NCI-H187 (cell line): Measurements from ENCODE around the gene MAST4.

Source experiments
- DNase-seq, 2 experiments: peaks; one replicate each; lab custom pipeline; 2025; lab: John Stamatoyannopoulos, UW

Gene MAST4

GRCh38 chr5:66697796-66698564 lies 101.8 kb downstream of the MAST4 start:
- no peak for DNase-seq

DNA sequence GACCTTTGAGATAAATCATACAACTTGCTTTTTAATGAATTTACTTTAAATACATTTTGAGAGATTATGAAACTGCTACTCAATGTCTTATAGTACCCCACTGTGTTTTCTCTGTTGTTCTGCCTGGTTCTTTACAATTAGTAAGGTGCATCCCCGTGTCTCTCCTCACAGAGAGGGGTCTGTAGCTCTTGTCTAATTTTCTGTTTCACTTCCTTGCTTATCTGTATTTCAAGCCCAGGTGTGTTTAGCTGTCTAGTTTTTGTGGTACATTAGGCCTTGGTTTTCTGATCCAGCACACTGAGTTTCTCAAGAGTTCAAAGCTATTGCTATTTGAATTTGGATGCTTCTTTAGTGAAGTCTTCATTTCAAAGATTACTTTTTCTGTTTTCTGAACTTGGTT lies 105.1 kb downstream of the MAST4 start:
- DNase-seq, result no peak

DNA sequence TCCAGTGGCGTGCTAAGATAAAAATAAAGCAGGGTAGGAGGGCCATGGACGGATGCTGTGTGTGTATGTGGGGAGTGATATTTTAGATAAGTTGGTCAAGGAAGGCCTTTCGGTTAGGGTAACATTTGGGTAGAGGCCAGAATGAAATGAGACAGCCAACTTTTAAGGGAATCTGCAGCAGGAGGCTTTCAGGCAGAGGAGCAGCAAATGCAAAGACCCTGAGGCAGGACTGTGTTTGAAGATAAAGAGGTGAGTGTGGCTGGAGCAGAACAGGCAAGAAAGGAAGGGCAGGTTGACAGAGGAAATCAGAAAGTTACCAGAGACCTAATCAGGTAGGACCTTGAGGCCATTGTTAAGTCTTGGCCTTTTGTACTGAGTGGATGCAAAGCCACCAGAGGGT lies 106.2 kb downstream of the MAST4 start:
- no peak for DNase-seq

- DNase-seq, result no peak
Observed at GRCh38 chr5:66704790-66705425, 108.7 kb downstream of the MAST4 start.

DNA sequence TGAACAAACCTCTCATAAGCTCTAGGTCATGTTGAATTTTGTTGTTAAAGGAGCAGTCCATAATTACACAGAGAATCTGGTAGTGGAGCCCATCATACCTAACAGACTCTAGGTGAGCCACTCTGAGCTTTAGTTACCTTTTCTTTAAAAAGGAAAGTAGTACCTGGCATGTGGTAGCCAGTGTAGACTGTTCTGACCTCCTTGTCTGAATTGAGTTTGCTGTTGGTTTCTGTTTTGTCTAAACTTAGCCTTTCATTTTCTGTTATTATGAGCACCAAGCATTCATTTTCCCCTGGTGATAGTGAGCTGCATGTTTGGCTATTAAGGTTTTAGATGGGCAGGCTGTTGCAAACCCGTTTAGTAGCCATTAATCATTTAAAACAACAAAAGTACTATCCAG lies 112.2 kb downstream of the MAST4 start:
- DNase-seq, result no peak

DNA sequence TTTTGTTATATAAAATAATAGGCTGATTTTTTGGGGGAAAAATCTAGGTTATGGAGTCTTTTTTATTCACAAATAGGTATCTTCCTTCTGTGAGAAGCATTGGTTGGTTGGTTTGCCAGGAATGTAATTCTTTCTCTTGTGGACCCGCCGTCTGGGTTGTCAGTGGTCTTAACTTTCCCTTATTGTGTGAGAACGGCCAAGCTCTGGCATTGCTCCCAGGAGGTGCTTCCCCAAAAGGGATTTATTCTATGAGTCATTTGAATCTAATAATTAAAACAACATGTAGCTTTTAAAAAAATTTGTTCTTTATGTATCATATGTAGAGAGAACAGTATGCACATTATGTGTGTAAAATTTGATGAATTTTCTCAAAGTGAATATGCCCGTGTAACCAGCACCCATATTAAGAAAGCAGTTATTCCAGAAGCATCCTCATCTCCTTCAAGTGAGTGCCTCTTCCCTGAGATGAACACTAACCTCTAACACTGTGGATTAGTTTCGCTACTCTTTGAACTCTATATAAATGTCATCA lies 114.4 kb downstream of the MAST4 start:
- DNase-seq, result no peak

DNA sequence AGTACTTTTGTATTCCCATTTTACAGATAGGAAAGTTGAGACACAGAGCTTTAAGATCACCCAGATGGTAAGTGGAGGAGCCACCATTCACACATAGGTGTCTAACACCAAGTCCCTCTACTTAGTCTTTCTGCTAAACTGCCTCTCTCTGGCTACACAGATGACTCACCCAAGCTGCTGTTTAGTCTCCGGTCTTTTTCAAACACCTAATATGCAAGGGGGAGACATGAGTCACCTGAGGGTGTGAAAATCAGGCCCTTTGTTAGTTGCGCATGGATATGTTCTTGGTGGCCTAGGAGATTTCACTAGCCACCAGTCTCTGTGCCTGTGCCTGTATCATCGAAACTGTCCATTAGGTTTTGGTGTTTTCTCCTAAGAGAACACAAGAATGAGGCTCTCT lies 117.8 kb downstream of the MAST4 start:
- DNase-seq, result no peak

GRCh38 chr5:66717455-66718373 lies 121.5 kb downstream of the MAST4 start:
- peak in 1 of 2 experiments; percentile 10 for DNase-seq

GRCh38 chr5:66718374-66719002 lies 122.3 kb downstream of the MAST4 start:
- DNase-seq, result no peak

GRCh38 chr5:66720780-66721179 lies 124.6 kb downstream of the MAST4 start:
- DNase-seq, result no peak

DNA sequence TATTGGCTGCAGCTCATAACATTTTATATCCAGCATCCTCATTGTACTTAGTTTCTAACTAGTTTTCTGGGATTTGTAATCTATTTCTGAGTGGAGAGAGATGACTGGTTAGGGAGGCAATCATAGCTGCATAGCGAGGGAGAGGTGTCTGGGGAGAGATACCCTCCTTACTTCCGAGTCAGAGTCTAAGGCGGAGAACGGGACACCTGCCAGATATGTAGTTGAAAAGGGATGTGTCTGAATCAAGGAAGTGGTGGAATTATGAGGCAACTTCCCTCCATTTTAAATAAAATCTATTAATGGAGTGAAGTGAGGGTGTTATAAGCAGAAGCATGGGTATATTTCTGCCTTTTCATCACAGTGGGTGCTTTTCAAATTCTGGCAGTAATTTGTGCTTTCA lies 126.5 kb downstream of the MAST4 start:
- DNase-seq, result no peak

DNA sequence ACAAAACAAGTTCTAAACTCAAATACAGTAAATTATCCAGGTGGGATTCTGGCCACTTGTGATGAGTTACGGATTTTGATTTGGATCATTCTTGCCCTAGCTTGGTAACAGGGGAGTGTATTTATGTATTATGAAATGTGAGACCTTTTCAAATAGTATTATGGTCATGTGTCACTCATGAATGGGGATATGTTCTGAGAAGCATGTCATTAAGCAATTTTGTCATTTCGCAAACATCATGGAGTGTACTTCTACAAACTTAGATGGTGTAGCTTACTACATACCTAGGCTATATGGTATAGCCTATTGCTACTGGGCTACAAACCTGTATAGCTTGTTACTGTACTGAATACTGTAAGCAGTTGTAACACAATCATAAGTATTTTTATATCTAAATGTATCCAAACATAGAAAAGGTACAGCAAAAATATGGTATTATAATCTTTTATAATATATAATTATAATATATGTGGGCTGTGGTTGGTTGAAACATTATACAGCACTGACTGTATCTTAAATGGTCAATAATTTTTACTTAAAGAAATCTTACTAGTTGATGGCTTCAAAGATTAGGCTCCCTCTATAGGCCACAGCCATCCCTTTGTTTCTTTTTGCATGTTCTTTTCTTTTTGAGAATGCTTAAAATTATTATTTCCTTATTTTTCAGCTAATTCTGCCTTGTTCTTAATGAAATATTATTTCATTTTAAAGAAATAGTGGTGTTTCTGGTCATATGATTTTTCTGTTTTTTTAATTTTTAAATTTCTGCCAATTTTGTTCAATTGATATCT lies 128.4 kb downstream of the MAST4 start:
- DNase-seq, result no peak

DNA sequence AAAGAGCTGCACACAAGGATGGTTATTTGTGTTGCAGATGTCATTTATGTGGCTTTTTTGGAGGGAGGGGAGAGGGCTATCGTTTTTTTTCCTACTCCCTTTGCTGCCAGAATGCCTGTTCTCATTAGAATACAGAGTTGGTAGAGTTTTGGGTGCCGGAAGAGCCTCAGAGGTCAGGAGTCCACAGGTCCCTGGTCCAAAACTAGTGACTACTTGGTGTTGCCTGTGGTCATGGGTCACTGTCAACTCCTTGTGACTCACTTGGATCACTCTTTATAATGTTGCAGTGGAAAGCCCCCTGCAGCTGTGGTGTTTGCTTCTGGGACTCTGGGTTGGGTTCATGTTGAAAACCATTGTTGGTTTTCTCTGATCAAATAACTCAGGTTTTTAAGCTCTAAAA lies 131.4 kb downstream of the MAST4 start:
- DNase-seq, result no peak

GRCh38 chr5:66728049-66728448 lies 131.9 kb downstream of the MAST4 start:
- no peak for DNase-seq

DNA sequence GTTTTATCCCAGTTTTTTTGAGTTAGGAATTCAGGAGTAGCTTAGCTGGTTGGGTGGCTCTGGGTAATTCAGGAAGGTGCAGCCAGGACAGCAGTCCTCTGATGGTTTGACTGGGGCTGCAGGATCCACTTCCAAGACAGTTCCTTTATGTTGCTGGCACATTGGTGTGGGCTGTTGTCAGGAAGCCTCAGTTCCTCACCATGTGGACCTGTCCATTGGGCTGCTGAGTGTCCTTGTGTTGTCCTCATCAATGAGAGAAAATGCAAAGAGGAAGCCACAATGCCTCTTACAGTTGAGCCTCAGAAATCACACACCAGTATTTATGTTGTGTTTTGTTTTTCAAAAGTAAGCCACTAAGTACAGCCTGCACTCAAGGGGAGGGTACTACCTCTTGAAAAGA lies 140.9 kb downstream of the MAST4 start:
- DNase-seq, result no peak

GRCh38 chr5:66738136-66738535 lies 141.9 kb downstream of the MAST4 start:
- no peak for DNase-seq

- DNase-seq, result no peak
Observed at GRCh38 chr5:66739021-66739420, 142.8 kb downstream of the MAST4 start.

GRCh38 chr5:66739951-66740350 lies 143.8 kb downstream of the MAST4 start:
- DNase-seq, result no peak

DNA sequence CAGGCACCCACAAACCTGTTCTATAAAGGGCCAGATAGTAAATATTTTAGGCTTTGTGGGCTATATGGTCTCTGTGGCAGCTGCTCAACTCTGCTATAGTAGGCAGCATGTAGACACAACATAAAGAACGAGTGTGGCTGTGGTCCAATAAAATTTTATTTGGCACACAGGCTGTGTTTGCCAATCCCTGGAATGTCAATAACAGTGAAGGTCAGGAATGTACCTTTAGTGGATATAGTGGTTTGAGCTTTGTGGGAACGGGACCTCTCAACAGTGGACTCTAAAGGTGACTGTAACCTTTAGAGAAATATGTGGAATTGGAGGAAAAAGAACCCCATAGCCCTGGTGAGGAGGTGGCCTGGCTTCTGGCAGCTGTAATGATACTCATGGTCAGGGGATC lies 145.2 kb downstream of the MAST4 start:
- DNase-seq, result no peak

DNA sequence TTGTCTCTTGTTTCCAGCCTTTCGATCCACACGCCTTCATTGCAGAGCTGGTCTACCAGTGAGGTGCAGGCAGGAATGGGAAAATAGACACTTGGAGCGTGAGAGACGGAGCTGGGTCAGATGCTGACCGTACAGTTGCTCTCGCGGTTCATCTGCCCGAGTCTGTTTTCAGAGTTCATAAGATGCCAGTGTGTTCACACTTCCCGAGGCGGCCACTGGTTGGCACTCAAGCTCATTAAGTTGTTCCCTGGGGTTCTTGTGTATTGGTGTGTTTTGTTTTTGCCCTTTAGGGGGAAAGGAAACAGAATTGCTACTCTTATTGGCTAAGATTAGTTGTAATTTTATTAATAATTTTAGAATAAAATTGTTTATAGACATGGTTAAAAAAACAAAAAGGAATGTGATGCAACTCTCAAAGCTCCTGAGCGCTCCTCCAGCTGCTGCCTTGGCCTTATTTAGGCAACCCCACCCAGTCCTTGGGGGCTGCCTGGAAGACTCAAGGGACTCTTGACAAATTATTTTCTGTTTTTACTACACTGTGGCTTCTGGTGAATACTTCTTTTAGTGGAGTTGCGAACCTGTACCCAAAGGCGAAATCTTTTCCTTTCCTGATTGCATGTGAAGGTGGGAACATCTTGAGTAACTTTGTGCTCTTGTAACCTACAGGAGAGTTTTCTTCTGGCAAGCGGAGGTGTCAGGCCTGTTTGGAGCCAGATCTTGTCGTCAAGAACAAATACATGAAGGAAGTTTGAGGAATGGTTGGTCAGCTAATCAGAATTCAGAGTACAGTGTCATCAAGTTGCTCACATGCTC lies 146.1 kb downstream of the MAST4 start:
- no peak for DNase-seq
